K562 (cell line): Measurements from ENCODE around the gene RELCH. TPM values are rescaled to one million over a fixed set of nuclear protein-coding genes. Genes with fewer than 3 reads are reported as not detected.

ENCODE experiments used
- ATAC-seq: fragments of 200-7000 bp; cut with Tn5 transposase; 3 replicates; pipeline ENCODE4 v1.9.1; 2020; ENCODE audit warnings: moderate library complexity
- BruUV-seq: library from RNA; stranded (reverse); fragments of 400-500 nt; replicated peaks from 2 replicates; lab custom pipeline; 2021; lab: Mats Ljungman, UMichigan
- CTCF ChIA-PET: fragments of 300-600 bp; formaldehyde crosslinking; extraction: SDS; loops from one replicate; lab custom pipeline; 2021; ENCODE audit warnings: low intra/inter-chr PET ratio; lab: Yijun Ruan, JAX
- POLR2A ChIA-PET: fragments of 300-600, 350-650 bp; sonication (Branson Sonifier 250); formaldehyde crosslinking; extraction: SDS; loops from one replicate; lab custom pipeline; 2021; ENCODE audit warnings: antibody characterized with exemption, inconsistent platforms; lab: Yijun Ruan, JAX
- DNase-seq, 4 experiments: peaks; one replicate each; pipeline versions ENCODE4 v3.0.0 to v3.0.0-alpha.2; 2011 to 2018; ENCODE audit warnings: low spot score in 3 of 4, mixed read lengths in 3 of 4; ENCODE audit errors: extremely low read depth in 1 of 4
- FAIRE-seq: peaks from 2 replicates; lab custom pipeline; 2011; peaks lifted over from hg19 to GRCh38; lab: Jason Lieb, UNC
- H2AFZ ChIP-seq: 2 replicates; pipeline ENCODE4 v1.6.0; 2011; ENCODE audit warnings: low read depth, low read length, control low read depth, inconsistent platforms
- H3K27ac ChIP-seq: fragments of 200-600 bp; 3 replicates; pipeline ENCODE4 v1.8.0; 2011; ENCODE audit warnings: low read depth, mild to moderate bottlenecking, control low read depth, inconsistent platforms, low read length, moderate library complexity, mixed read lengths; ENCODE audit errors: extremely low read depth
- H3K27me3 ChIP-seq, 2 experiments: fragments of 300-600 bp in 1 of 2; 2 replicates in 1 of 2; 3 replicates in 1 of 2; pipeline versions ENCODE4 v1.6.0 to v1.8.0; 2011; ENCODE audit warnings: inconsistent platforms in 2 of 2, low read length in 2 of 2, mild to moderate bottlenecking in 1 of 2, mixed read lengths in 1 of 2, moderate library complexity in 1 of 2; ENCODE audit not compliant: control insufficient read depth in 2 of 2, insufficient read depth in 2 of 2
- H3K36me3 ChIP-seq: fragments of 300-600 bp; 3 replicates; pipeline ENCODE4 v1.8.0; 2011; ENCODE audit warnings: mild to moderate bottlenecking, low read length, inconsistent platforms; ENCODE audit not compliant: control insufficient read depth, insufficient read depth
- H3K4me1 ChIP-seq, 2 experiments: fragments of 200-600 bp in 1 of 2; replicated peaks in 1 of 2; 2 replicates in 1 of 2; 3 replicates in 1 of 2; pipeline versions ENCODE4 v1.5.1 to v1.8.0; 2011; ENCODE audit warnings: inconsistent platforms in 2 of 2, low read length in 2 of 2, mild to moderate bottlenecking in 1 of 2, mixed read lengths in 1 of 2, moderate library complexity in 1 of 2; ENCODE audit not compliant: control insufficient read depth in 2 of 2, insufficient read depth in 2 of 2
- H3K4me2 ChIP-seq: 2 replicates; pipeline ENCODE4 v1.6.1; 2011; ENCODE audit warnings: low read length, control low read depth, inconsistent platforms, mixed read lengths; ENCODE audit not compliant: insufficient read depth
- H3K4me3 ChIP-seq: fragments of 200-600 bp; sonication (generic), shearing (Covaris generic); 2 replicates; pipeline ENCODE4 v1.5.1; 2016; ENCODE audit warnings: control low read depth, inconsistent platforms
- H3K79me2 ChIP-seq: fragments of 200-600 bp; 3 replicates; pipeline ENCODE4 v1.8.0; 2011; ENCODE audit warnings: low read length, inconsistent platforms; ENCODE audit not compliant: control insufficient read depth, insufficient read depth
- H3K9ac ChIP-seq, 2 experiments: 2 replicates each; pipeline versions ENCODE4 v1.6.0 to v1.6.1; 2011; ENCODE audit warnings: low read depth in 2 of 2, low read length in 2 of 2, control low read depth in 1 of 2, inconsistent platforms in 1 of 2, mild to moderate bottlenecking in 1 of 2, mixed read lengths in 1 of 2; ENCODE audit not compliant: insufficient read depth in 1 of 2
- H3K9me1 ChIP-seq: one replicate; pipeline ENCODE4 v1.6.0; 2011; ENCODE audit warnings: inconsistent platforms, mild to moderate bottlenecking, low read length, moderate library complexity; ENCODE audit not compliant: control insufficient read depth, insufficient read depth
- H3K9me3 ChIP-seq: replicated peaks from 2 replicates; pipeline ENCODE4 v1.5.1; 2011; ENCODE audit warnings: low read depth, low read length, inconsistent platforms; ENCODE audit not compliant: control insufficient read depth, insufficient read depth
- H4K20me1 ChIP-seq: replicated peaks from 2 replicates; pipeline ENCODE4 v1.6.1; 2011; ENCODE audit warnings: low read length, inconsistent platforms, mixed read lengths; ENCODE audit not compliant: control insufficient read depth, insufficient read depth
- ARNT ChIP-seq, 2 experiments: fragments of 450-650 bp; IDR thresholded peaks; 2 replicates each; pipeline ENCODE4 v1.6.1; 2016; ENCODE audit warnings: mild to moderate bottlenecking in 1 of 2
- CAMTA2 ChIP-seq: fragments of 250-450 bp; sonication (Bioruptor Pico); conservative IDR thresholded peaks from 2 replicates; pipeline ENCODE4 v1.5.1; 2022
- ESRRB ChIP-seq: fragments of 250-450 bp; sonication (Bioruptor Pico); IDR thresholded peaks from 2 replicates; pipeline ENCODE4 v1.5.0; 2020; ENCODE audit warnings: mild to moderate bottlenecking, moderate library complexity, borderline replicate concordance
- FOXA1 ChIP-seq: fragments of 450-650 bp; IDR thresholded peaks from 2 replicates; pipeline ENCODE4 v1.6.1; 2016; ENCODE audit warnings: mild to moderate bottlenecking, borderline replicate concordance
- FOXK2 ChIP-seq, 2 experiments: fragments of 450-650 bp; IDR thresholded peaks in 1 of 2; conservative IDR thresholded peaks in 1 of 2; 2 replicates each; pipeline ENCODE4 v1.6.1; 2016; ENCODE audit warnings: low read depth in 2 of 2, mild to moderate bottlenecking in 1 of 2
- HES1 ChIP-seq: fragments of 450-650 bp; IDR thresholded peaks from 2 replicates; pipeline ENCODE4 v1.6.1; 2016; ENCODE audit warnings: low read depth, mild to moderate bottlenecking, moderate library complexity
- HOXB6 ChIP-seq: fragments of 250-450 bp; sonication (Bioruptor Pico); IDR thresholded peaks from 2 replicates; pipeline ENCODE4 v1.5.1; 2022; ENCODE audit warnings: mild to moderate bottlenecking, borderline replicate concordance
- MAFF ChIP-seq: IDR thresholded peaks from 2 replicates; pipeline ENCODE4 v1.6.1; 2012; ENCODE audit warnings: low read length, improper control_type of control experiment
- MEF2A ChIP-seq: IDR thresholded peaks from 2 replicates; pipeline ENCODE4 v1.6.1; 2011; ENCODE audit warnings: low read depth, mild to moderate bottlenecking, low read length, moderate library complexity; ENCODE audit not compliant: control insufficient read depth
- MTA3 ChIP-seq: fragments of 450-650 bp; formaldehyde crosslinking; IDR thresholded peaks from 2 replicates; pipeline ENCODE4 v1.6.1; 2017; ENCODE audit warnings: mild to moderate bottlenecking, borderline replicate concordance
- NCOA2 ChIP-seq, 2 experiments: fragments of 450-650 bp; IDR thresholded peaks; 2 replicates each; pipeline ENCODE4 v1.6.1; 2018; ENCODE audit warnings: mild to moderate bottlenecking in 2 of 2, moderate library complexity in 1 of 2; ENCODE audit not compliant: partially characterized antibody in 2 of 2
- RBM22 ChIP-seq: fragments of 200-400 bp; formaldehyde crosslinking; IDR thresholded peaks from 2 replicates; pipeline ENCODE4 v1.6.1; 2018; ENCODE audit warnings: low read length, low read depth; ENCODE audit not compliant: poor library complexity, severe bottlenecking
- SIX5 ChIP-seq, 2 experiments: IDR thresholded peaks; 2 replicates each; pipeline ENCODE4 v1.6.1; 2011; ENCODE audit warnings: low read length in 2 of 2, borderline replicate concordance in 1 of 2, low read depth in 1 of 2, mild to moderate bottlenecking in 1 of 2, moderate library complexity in 1 of 2; ENCODE audit not compliant: insufficient read depth in 1 of 2
- SNAPC5 ChIP-seq: fragments of 250-450 bp; sonication (Bioruptor Pico); IDR thresholded peaks from 2 replicates; pipeline ENCODE4 v1.8.0; 2021; ENCODE audit warnings: moderate library complexity, mild to moderate bottlenecking, inconsistent platforms
- TFE3 ChIP-seq: fragments of 450-650 bp; formaldehyde crosslinking; IDR thresholded peaks from 2 replicates; pipeline ENCODE4 v1.4.0; 2020; ENCODE audit warnings: mild to moderate bottlenecking, mixed read lengths
- ZBTB17 ChIP-seq: fragments of 450-650 bp; formaldehyde crosslinking; IDR thresholded peaks from 2 replicates; pipeline ENCODE4 v1.4.0; 2020; ENCODE audit warnings: mild to moderate bottlenecking
- ZKSCAN1 ChIP-seq: fragments of 150-350 bp; IDR thresholded peaks from 2 replicates; pipeline ENCODE4 v1.6.1; 2016; ENCODE audit warnings: low read depth, low read length
- ZNF449 ChIP-seq: fragments of 250-450 bp; sonication (Bioruptor Pico); IDR thresholded peaks from 2 replicates; pipeline ENCODE4 v1.8.0; 2022; ENCODE audit warnings: moderate library complexity, mild to moderate bottlenecking, inconsistent platforms
- ZNF695 ChIP-seq: fragments of 450-650 bp; formaldehyde crosslinking; IDR thresholded peaks from 2 replicates; pipeline ENCODE4 v1.4.0; 2020; ENCODE audit warnings: mild to moderate bottlenecking, moderate library complexity
- WGBS: fragments of 100-300 bp; shearing (Covaris generic); methylation state at CpG from one replicate; pipeline ENCODE4 v1.1.6; 2016; ENCODE audit warnings: low coverage, mixed read lengths; ENCODE audit not compliant: insufficient coverage; ENCODE audit errors: missing lambda C conversion rate; 5-methylcytosine and 5-hydroxymethylcytosine counted together
- in situ Hi-C: fragments of 300-500 bp; cut with MboI; formaldehyde crosslinking; loops from 4 replicates; pipeline ENCODE4 v1.15.0; 2018; ENCODE audit warnings: inconsistent platforms, mixed read lengths
- intact Hi-C: fragments of 100-400 bp; cut with micrococcal nuclease; formaldehyde crosslinking; loops from 2 replicates; pipeline ENCODE4 v1.14.2; 2022
- polyA plus RNA-seq, 8 experiments: library from polyadenylated mRNA; depleted of rRNA in 4 of 8; stranded (reverse) in 5 of 8; unstranded in 3 of 8; fragments of >200 nt; fragmentation: Nextera tagmentation in 2 of 8; fragmentation: Illumina TruSeq in 1 of 8; extraction: Ambion mirVana in 2 of 8; extraction: Trizol in 1 of 8; gene quantifications; 2 replicates each; pipeline versions ENCODE4 v1.2.1 to v1.2.3, GENCODE V29; 2011 to 2014; ENCODE audit warnings: inconsistent platforms in 1 of 8, missing spikeins in 1 of 8
- total RNA-seq, 7 experiments: library from RNA; depleted of rRNA in 6 of 7; stranded (reverse); fragments of >200 nt in 6 of 7; fragmentation: Illumina TruSeq in 2 of 7; extraction: Trizol in 2 of 7; gene quantifications; 2 replicates each; pipeline versions ENCODE4 v1.2.1 to v1.2.3, GENCODE V29; 2011 to 2021; ENCODE audit warnings: low replicate concordance in 1 of 7

The RELCH gene
- total and polyA plus RNA-seq, 9 of the 15 experiments (the other 6 are each of a cell fraction or from before 2014, with no cell fraction given): 1.4 to 13.6 (median 7.6) TPM

- POLR2A ChIA-PET: no interaction called here
- DNase-seq (no peak), FAIRE-seq (no peak), ATAC-seq (no peak)
- peaks cover 3% of the 10 kb centered on the region for H3K9me1 ChIP-seq
- intact Hi-C loops (no loop called here), in situ Hi-C loops (no loop called here)
- no peak overlapping the region for H3K4me2 ChIP-seq
- H3K27ac ChIP-seq: no peak overlapping the region
- H2AFZ ChIP-seq: no peak overlapping the region
- H3K27me3 ChIP-seq: no peaks in the 10 kb centered on the region
- no peaks in the 10 kb centered on the region for H3K79me2 ChIP-seq
- H3K4me3 ChIP-seq: no peak overlapping the region
- no peaks in the 10 kb centered on the region for H3K4me1 ChIP-seq
- BruUV-seq: no TSS peak
- CTCF ChIA-PET: no interaction called here
- 82% methylated on average over 3 of the region's 3 CpGs for WGBS
- no peaks in the 10 kb centered on the region for H4K20me1 ChIP-seq
- H3K9me3 ChIP-seq: no peaks in the 10 kb centered on the region
- H3K9ac ChIP-seq: no peak overlapping the region
- peaks cover 8% of the 10 kb centered on the region; the same call in 2 of the 3 replicates for H3K36me3 ChIP-seq
- no peak for TF ChIP-seq ESRRB (CRISPR knock-in tag)
- TF ChIP-seq CAMTA2 (CRISPR knock-in tag): no peak
- no peak for TF ChIP-seq MEF2A
- TF ChIP-seq ZBTB17: no peak
- no peak for TF ChIP-seq MAFF
- TF ChIP-seq ZNF695: no peak
- no peak for TF ChIP-seq SIX5 (IDR thresholded peaks at IDR 0.05; ENCODE audit: borderline replicate concordance in 1 of 2, insufficient read depth in 1 of 2, low read depth in 1 of 2, low read length in 2 of 2)
- TF ChIP-seq ARNT (IDR thresholded peaks at IDR 0.05): no peak
- no peak for TF ChIP-seq NCOA2 (IDR thresholded peaks at IDR 0.05; ENCODE audit: partially characterized antibody in 2 of 2)
- no peak for TF ChIP-seq ZKSCAN1
- TF ChIP-seq FOXK2 (conservative IDR thresholded peaks at IDR 0.05 in 1 of 2, IDR thresholded peaks at IDR 0.05 in 1 of 2; ENCODE audit: low read depth in 2 of 2): no peak
- TF ChIP-seq SNAPC5 (CRISPR knock-in tag): no peak
- no peak for TF ChIP-seq HOXB6 (CRISPR knock-in tag)
- TF ChIP-seq MTA3: no peak
- TF ChIP-seq TFE3 (CRISPR knock-in tag): no peak
- TF ChIP-seq FOXA1: no peak
- TF ChIP-seq HES1: no peak
- TF ChIP-seq RBM22: no peak
- TF ChIP-seq ZNF449: no peak
These were observed 97.6 kb downstream of the RELCH start for GRCh38 chr18:62284637-62285036.
